GM12878 (cell line): ENCODE data around the gene DBR1. TPM values are rescaled to one million over a fixed set of nuclear protein-coding genes. Genes with fewer than 3 reads are reported as not detected.

Experiments
- ATAC-seq: fragments of 200-7000 bp; cut with Tn5 transposase; 3 replicates; pipeline ENCODE4 v1.9.1; 2020; ENCODE audit warnings: mild to moderate bottlenecking, moderate library complexity
- BruUV-seq: library from RNA; stranded (reverse); fragments of 400-500 nt; replicated peaks from 2 replicates; lab custom pipeline; 2021; lab: Mats Ljungman, UMichigan
- CTCF ChIA-PET: fragments of 300-600 bp; sonication (Branson Sonifier 250); formaldehyde crosslinking; extraction: SDS; loops from one replicate; lab custom pipeline; 2021; ENCODE audit warnings: inconsistent platforms; lab: Yijun Ruan, JAX
- POLR2A ChIA-PET: fragments of 350-600 bp; formaldehyde crosslinking; extraction: SDS; loops from one replicate; lab custom pipeline; 2021; ENCODE audit warnings: inconsistent platforms; lab: Charles Lee
- RAD21 ChIA-PET: fragments of 300-600 bp; sonication (Branson Sonifier 250); formaldehyde crosslinking; loops from one replicate; lab custom pipeline; 2023; ENCODE audit warnings: antibody characterized with exemption; ENCODE audit not compliant: unreplicated experiment; lab: Charles Lee
- SMC1A ChIA-PET: fragments of 300-600 bp; sonication (Branson Sonifier 250); formaldehyde crosslinking; loops from one replicate; lab custom pipeline; 2023; ENCODE audit not compliant: unreplicated experiment, uncharacterized antibody; lab: Charles Lee
- DNase-seq: peaks from one replicate; pipeline ENCODE4 v3.0.0-alpha.2; 2011; ENCODE audit warnings: low read depth, low spot score
- FAIRE-seq: peaks from 3 replicates; lab custom pipeline; 2011; peaks lifted over from hg19 to GRCh38; lab: Jason Lieb, UNC
- H2AFZ ChIP-seq: 2 replicates; pipeline ENCODE4 v1.6.0; 2011; ENCODE audit warnings: low read depth, low read length, control low read depth; ENCODE audit not compliant: control insufficient read depth
- H3K27ac ChIP-seq: 2 replicates; pipeline ENCODE4 v1.5.1; 2011; ENCODE audit warnings: control low read depth; ENCODE audit not compliant: control insufficient read depth, insufficient read depth
- H3K27me3 ChIP-seq, 2 experiments: replicated peaks in 1 of 2; 2 replicates each; pipeline versions ENCODE4 v1.6.0 to v1.6.1; 2011; ENCODE audit warnings: low read length in 1 of 2; ENCODE audit not compliant: control insufficient read depth in 2 of 2, insufficient read depth in 2 of 2
- H3K36me3 ChIP-seq, 2 experiments: 2 replicates each; pipeline ENCODE4 v1.5.1; 2011; ENCODE audit warnings: low read length in 1 of 2; ENCODE audit not compliant: control insufficient read depth in 2 of 2, insufficient read depth in 2 of 2
- H3K4me1 ChIP-seq: 2 replicates; pipeline ENCODE4 v1.6.1; 2011; ENCODE audit warnings: mild to moderate bottlenecking, low read length, moderate library complexity, mixed read lengths; ENCODE audit not compliant: control insufficient read depth, insufficient read depth
- H3K4me2 ChIP-seq: 2 replicates; pipeline ENCODE4 v1.6.0; 2011; ENCODE audit warnings: control low read depth; ENCODE audit not compliant: control insufficient read depth, insufficient read depth
- H3K4me3 ChIP-seq: fragments of 200-600 bp; sonication (generic); 2 replicates; pipeline ENCODE4 v1.5.1; 2016
- H3K79me2 ChIP-seq: 2 replicates; pipeline ENCODE4 v1.6.0; 2011; ENCODE audit warnings: low read length; ENCODE audit not compliant: control insufficient read depth, insufficient read depth
- H3K9ac ChIP-seq: 2 replicates; pipeline ENCODE4 v1.8.0; 2011; ENCODE audit warnings: low read length, control low read depth, mixed read lengths; ENCODE audit not compliant: control insufficient read depth, insufficient read depth
- H3K9me3 ChIP-seq: replicated peaks from 3 replicates; pipeline ENCODE4 v1.5.1; 2011; ENCODE audit warnings: mild to moderate bottlenecking, low read length; ENCODE audit not compliant: control insufficient read depth, insufficient read depth
- H4K20me1 ChIP-seq: 2 replicates; pipeline ENCODE4 v1.6.0; 2011; ENCODE audit not compliant: control insufficient read depth, insufficient read depth
- CHD2 ChIP-seq: IDR thresholded peaks from 2 replicates; pipeline ENCODE4 v1.6.1; 2011; ENCODE audit warnings: low read depth, low read length, improper control_type of control experiment, borderline replicate concordance
- EP300 ChIP-seq, 2 experiments: fragments of 150-350 bp in 1 of 2; IDR thresholded peaks; 2 replicates each; pipeline ENCODE4 v1.6.1; 2011 to 2012; ENCODE audit warnings: low read depth in 2 of 2, low read length in 2 of 2, borderline replicate concordance in 1 of 2, improper control_type of control experiment in 1 of 2, inconsistent platforms in 1 of 2; ENCODE audit not compliant: control insufficient read depth in 1 of 2
- HSF1 ChIP-seq: fragments of 150-350 bp; IDR thresholded peaks from 2 replicates; pipeline ENCODE4 v1.6.1; 2014; ENCODE audit warnings: mild to moderate bottlenecking, low read depth, low read length
- WRNIP1 ChIP-seq: IDR thresholded peaks from 2 replicates; pipeline ENCODE4 v1.6.1; 2011; ENCODE audit warnings: low read depth, low read length, improper control_type of control experiment, borderline replicate concordance
- WGBS: methylation state at CpG from one replicate; pipeline ENCODE4 v1.1.6; 2016; ENCODE audit warnings: low lambda C conversion rate; ENCODE audit not compliant: insufficient replicate concordance, insufficient coverage; ENCODE audit errors: missing lambda C conversion rate; 5-methylcytosine and 5-hydroxymethylcytosine counted together
- in situ Hi-C: fragments of 300-500 bp; cut with MboI; formaldehyde crosslinking; loops from 9 replicates; pipeline ENCODE4 v1.14.3; 2018; ENCODE audit warnings: mixed read lengths
- intact Hi-C: fragments of 100-400 bp; cut with micrococcal nuclease; formaldehyde crosslinking; loops from one replicate; pipeline ENCODE4 v1.14.2; 2022; ENCODE audit not compliant: unreplicated experiment
- polyA plus RNA-seq, 11 experiments: library from polyadenylated mRNA; depleted of rRNA in 4 of 11; unstranded in 6 of 11; stranded (reverse) in 5 of 11; fragments of >200 nt; fragmentation: Nextera tagmentation in 4 of 11; fragmentation: Illumina TruSeq in 1 of 11; extraction: Ambion mirVana in 4 of 11; extraction: Trizol in 1 of 11; gene quantifications; 1 replicate in 1 of 11; 2 replicates in 10 of 11; pipeline versions ENCODE4 v1.2.1 to v1.2.3, GENCODE V29; 2011 to 2016; ENCODE audit warnings: inconsistent platforms in 2 of 11, missing spikeins in 2 of 11, low read depth in 1 of 11
- total RNA-seq, 4 experiments: library from RNA; depleted of rRNA in 3 of 4; stranded (reverse); fragments of >200 nt in 3 of 4; fragmentation: Illumina TruSeq in 1 of 4; extraction: Trizol in 1 of 4; gene quantifications; 2 replicates each; pipeline versions ENCODE4 v1.2.1 to v1.2.3, GENCODE V29; 2013 to 2021

DBR1 gene
- total and polyA plus RNA-seq, 10 of the 15 experiments (the other 5 are each of a cell fraction or from before 2014, with no cell fraction given), result 4.1 to 17.3 (median 15.8) TPM

GRCh38 chr3:138222942-138223287 is 48.2 kb upstream of the DBR1 start:
- POLR2A ChIA-PET, result no interaction called here

More at GRCh38 chr3:138222942-138223287, 48.2 kb upstream of the DBR1 start:
- Histone ChIP-seq H3K4me2 (no peak overlapping the region), H3K79me2 (0 out of 2 replicates have a peak, but pooled peaks cover 1% of the 10 kb centered on the region), H3K4me1 (no peaks in the 10 kb centered on the region), H3K27me3 (no peaks in the 10 kb centered on the region), H2AFZ (no peak overlapping the region), H3K9me3 (no peaks in the 10 kb centered on the region), H3K36me3 (peaks cover 6 to 7% of the 10 kb centered on the region in 2 experiments), H3K27ac (no peak overlapping the region), H3K9ac (no peak overlapping the region), H4K20me1 (no peaks in the 10 kb centered on the region), H3K4me3 (no peak overlapping the region)
- intact Hi-C loops (no loop called here), in situ Hi-C loops (no loop called here)
- DNase-seq, result no peak
- ATAC-seq, result no peak
- no peak for TF ChIP-seq EP300 (IDR thresholded peaks at IDR 0.05; ENCODE audit: borderline replicate concordance in 1 of 2, control insufficient read depth in 1 of 2, low read depth in 2 of 2, low read length in 2 of 2)
- no peak for TF ChIP-seq CHD2
- TF ChIP-seq HSF1, result no peak
- TF ChIP-seq WRNIP1, result no peak
- ChIA-PET RAD21 (no interaction called here), SMC1A (interaction anchor here (1.5 kb wide), 1 partner anchor 18 kb away, joined by 4 read pairs; no protein-coding TSS in a partner anchor), CTCF (no interaction called here)
- FAIRE-seq, result no peak
- WGBS, result 100% methylated on average over 2 of the region's 2 CpGs
- no TSS peak for BruUV-seq
